ENCODE data around the gene TAOK3. TPM values are rescaled to one million over a fixed set of nuclear protein-coding genes. Genes with fewer than 3 reads are reported as not detected.

The TAOK3 gene
- total and polyA plus RNA-seq, 2 of the 8 experiments (the other 6 are each of a cell fraction or from before 2014, with no cell fraction given): 5.2 to 9.3 TPM

DNA sequence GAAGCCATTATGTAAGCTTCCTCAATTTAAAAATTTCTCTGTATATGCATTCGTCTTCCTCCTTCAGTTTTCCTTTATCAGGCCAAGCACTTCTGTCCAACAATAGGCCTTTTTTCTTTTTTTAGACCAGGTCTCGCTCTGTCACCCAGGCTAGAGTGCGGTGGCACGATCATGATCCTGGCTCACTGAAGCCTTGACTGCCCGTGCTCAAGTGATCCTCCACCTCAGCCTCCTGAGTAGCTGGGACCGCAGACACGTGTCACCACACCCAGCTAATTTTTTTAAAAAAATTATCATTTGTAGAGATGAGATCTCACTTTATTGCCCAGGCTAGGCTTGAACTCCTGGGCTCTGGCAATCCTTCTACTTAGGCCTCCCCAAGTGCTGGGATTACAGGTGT, 25.8 kb downstream of the TAOK3 start:
- Histone ChIP-seq H3K4me2 (ENCODE audit: insufficient read depth in 1 of 2, low read depth in 2 of 2, low read length in 2 of 2) (no peak overlapping the region), H4K91ac (replicated peaks; ENCODE audit: insufficient read length, low read length) (no peak overlapping the region), H3K14ac (ENCODE audit: insufficient read length) (no peak overlapping the region), H2AK5ac (ENCODE audit: low read depth, low read length) (no peak overlapping the region), H3K4me3 (ENCODE audit: extremely low read depth in 1 of 4, insufficient read depth in 2 of 4, low read depth in 3 of 4, low read length in 4 of 4) (no peak overlapping the region), H3K23ac (ENCODE audit: insufficient read length) (no peak overlapping the region), H2AFZ (ENCODE audit: low read length) (no peak overlapping the region), H3K18ac (ENCODE audit: extremely low read depth, low read length) (no peak overlapping the region), H3K9me3 (ENCODE audit: insufficient read depth in 2 of 2, low read depth in 1 of 2, low read length in 1 of 2) (no peaks in the 10 kb centered on the region), H3K56ac (replicated peaks; ENCODE audit: insufficient read length, low read depth, low read length) (no peak overlapping the region), H3K79me1 (ENCODE audit: low read depth, low read length) (no peaks in the 10 kb centered on the region), H2BK12ac (ENCODE audit: low read depth, low read length) (no peak overlapping the region), H3K27me3 (replicated peaks in 1 of 4; ENCODE audit: control insufficient read depth in 3 of 4, extremely low read depth in 1 of 4, insufficient read depth in 3 of 4, low read length in 3 of 4) (no peaks in the 10 kb centered on the region), H3K79me2 (ENCODE audit: control insufficient read depth in 1 of 2, insufficient read depth in 2 of 2, low read length in 2 of 2) (no peaks in the 10 kb centered on the region), H3K23me2 (ENCODE audit: low read depth, low read length) (no peaks in the 10 kb centered on the region), H3K4me1 (replicated peaks in 1 of 4; ENCODE audit: control insufficient read depth in 3 of 4, insufficient read depth in 4 of 4, low read length in 3 of 4) (peaks cover 0 to 4% (median 0%) of the 10 kb centered on the region in 4 experiments; a peak in 2 of 7 replicates), H3K36me3 (ENCODE audit: control insufficient read depth in 2 of 4, insufficient read depth in 4 of 4, low read length in 3 of 4) (no peaks in the 10 kb centered on the region), H2BK15ac (ENCODE audit: low read length) (no peak overlapping the region), H3K27ac (ENCODE audit: low read depth, low read length) (no peak overlapping the region), H2BK20ac (ENCODE audit: low read length) (no peak overlapping the region), H4K8ac (ENCODE audit: extremely low read depth, insufficient read depth, low read length) (no peak overlapping the region), H3K9ac (replicated peaks in 1 of 4; ENCODE audit: extremely low read depth in 1 of 4, low read depth in 3 of 4, low read length in 3 of 4) (no peak overlapping the region), H4K20me1 (replicated peaks in 1 of 2; ENCODE audit: control insufficient read depth in 1 of 2, insufficient read depth in 2 of 2, low read length in 2 of 2) (no peaks in the 10 kb centered on the region), H2BK120ac (replicated peaks; ENCODE audit: low read depth, low read length) (no peak overlapping the region), H3K4ac (replicated peaks; ENCODE audit: insufficient read length, low read depth, low read length) (no peak overlapping the region), H4K5ac (ENCODE audit: insufficient read length, low read depth, low read length) (no peak overlapping the region), H2BK5ac (ENCODE audit: low read depth, low read length) (no peak overlapping the region)
- no peak for DNase-seq (ENCODE audit: low read depth in 1 of 2, low spot score in 2 of 2)
- ChIA-PET POLR2A (ENCODE audit: partially characterized antibody) (interaction anchor here (1.3 kb wide), 1 partner anchor 29 kb away, joined by 3 read pairs; the partner anchor contains the start of gene SUDS3), CTCF (ENCODE audit: partially characterized antibody) (interaction anchor here (1.0 to 1.4 kb wide), 6 partner anchors 9 to 182 kb away, joined by 3 to 4 read pairs (median 4); no protein-coding TSS in a partner anchor)
- no peak for TF ChIP-seq MAFK (IDR thresholded peaks at IDR 0.05; ENCODE audit: low read depth, low read length)
- FAIRE-seq: no peak
- 91% methylated on average over 7 of the region's 7 CpGs; no CpG with 5 or more reads in 1 of the 2 experiments for WGBS, 2 experiments (ENCODE audit: extremely low coverage in 1 of 2, insufficient coverage in 1 of 2, insufficient read length in 1 of 2, insufficient replicate concordance in 2 of 2, low coverage in 1 of 2, low lambda C conversion rate in 2 of 2, missing lambda C conversion rate in 1 of 2)
